GM19238 (cell line): ENCODE measurements around the gene NAT8L.

ENCODE experiments used
- DNase-seq: peaks from one replicate; pipeline ENCODE4 v3.0.0; 2011; ENCODE audit warnings: low spot score; ENCODE audit not compliant: insufficient read length

The NAT8L gene

DNA sequence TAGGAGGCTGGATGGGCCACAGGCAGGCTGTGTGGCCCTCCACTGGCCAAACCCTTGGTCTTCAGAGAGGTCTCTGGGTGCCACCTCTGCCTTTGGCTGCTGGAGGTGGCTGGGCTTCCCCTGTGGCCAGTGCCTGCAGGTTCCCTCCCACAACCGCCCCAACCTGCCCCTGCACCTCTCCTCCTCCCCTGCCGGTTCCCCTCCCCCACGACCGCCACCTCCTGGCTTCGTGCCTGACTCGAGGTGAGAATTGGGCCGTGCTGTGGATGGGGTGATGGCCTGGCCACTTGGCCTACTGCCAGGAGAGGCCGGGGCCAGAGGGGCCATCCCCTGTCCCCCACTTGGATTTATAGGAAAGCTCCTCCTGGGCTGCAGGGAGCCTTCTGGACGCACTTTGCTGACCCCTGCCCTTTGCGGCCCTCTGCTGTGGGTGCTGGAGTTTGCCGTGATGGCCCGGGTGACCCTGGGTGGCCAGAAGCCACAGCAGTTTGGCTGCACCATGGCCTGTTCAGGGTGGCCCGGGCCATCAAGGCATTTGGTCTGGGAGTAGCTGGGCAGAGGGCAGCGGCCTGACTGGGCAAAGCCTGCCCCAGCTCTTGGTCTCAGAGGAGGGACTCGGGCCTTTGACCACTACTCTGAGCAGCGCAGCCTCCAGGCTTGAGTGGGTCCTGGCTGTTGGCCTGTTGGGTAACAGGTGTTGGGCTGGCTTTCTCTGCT, 3.8 kb downstream of the NAT8L start:
- DNase-seq: no peak

DNA sequence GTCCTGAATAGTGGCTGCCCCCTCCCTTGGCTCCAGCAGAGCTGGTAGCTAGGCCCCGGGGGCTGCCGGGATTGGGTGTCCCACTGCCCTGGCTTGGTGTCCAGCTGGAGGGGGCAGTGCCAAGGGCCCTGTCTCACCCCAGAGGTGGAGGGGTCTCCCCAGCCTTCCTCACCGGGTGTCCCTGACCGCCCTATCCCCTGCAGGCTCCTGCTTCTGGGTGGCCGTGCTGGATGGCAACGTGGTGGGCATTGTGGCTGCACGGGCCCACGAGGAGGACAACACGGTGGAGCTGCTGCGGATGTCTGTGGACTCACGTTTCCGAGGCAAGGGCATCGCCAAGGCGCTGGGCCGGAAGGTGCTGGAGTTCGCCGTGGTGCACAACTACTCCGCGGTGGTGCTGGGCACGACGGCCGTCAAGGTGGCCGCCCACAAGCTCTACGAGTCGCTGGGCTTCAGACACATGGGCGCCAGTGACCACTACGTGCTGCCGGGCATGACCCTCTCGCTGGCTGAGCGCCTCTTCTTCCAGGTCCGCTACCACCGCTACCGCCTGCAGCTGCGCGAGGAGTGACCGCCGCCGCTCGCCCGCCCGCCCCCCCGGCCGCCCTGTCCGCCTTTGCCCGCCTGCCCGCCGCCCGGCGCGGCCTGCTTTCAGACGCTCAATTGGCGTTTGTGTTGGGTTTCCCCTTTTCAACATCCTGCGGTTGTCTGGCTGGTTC, 4.6 kb downstream of the NAT8L start:
- no peak for DNase-seq

DNA sequence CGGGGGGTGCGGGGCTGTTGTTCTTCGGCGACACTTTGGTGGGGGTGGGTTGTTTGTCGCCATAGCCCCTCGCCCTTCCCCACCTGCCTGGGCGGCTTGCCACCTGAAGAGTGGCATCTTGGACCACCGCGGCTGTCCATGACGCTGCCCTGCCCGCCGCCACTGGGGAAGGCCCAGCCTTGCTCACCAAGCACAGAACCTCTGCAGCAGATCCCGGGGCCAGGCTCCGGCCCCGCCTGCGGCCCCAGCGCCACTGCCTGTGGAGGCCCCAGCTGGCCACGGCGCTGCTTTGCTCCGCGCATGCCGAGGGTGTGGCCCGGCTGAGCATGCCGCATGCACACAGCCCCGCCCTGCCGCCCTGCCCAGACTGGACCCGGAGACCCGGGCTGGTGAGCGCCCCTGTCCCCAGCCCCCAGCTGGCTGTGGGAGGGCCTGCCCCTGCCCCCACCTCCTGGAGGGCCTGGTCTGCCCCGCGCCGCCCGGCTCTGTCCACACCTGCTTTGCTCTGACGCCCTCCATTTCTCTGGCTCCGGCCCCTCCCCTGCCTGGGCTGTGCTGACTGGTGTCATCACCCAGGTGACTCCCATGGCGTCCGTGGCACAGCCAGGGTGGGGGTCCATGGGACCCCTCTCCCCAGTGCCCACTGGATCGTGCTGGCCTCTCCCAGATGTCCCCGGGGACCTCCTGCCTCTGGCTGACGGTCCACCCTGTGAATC, 5.3 kb downstream of the NAT8L start:
- no peak for DNase-seq

DNA sequence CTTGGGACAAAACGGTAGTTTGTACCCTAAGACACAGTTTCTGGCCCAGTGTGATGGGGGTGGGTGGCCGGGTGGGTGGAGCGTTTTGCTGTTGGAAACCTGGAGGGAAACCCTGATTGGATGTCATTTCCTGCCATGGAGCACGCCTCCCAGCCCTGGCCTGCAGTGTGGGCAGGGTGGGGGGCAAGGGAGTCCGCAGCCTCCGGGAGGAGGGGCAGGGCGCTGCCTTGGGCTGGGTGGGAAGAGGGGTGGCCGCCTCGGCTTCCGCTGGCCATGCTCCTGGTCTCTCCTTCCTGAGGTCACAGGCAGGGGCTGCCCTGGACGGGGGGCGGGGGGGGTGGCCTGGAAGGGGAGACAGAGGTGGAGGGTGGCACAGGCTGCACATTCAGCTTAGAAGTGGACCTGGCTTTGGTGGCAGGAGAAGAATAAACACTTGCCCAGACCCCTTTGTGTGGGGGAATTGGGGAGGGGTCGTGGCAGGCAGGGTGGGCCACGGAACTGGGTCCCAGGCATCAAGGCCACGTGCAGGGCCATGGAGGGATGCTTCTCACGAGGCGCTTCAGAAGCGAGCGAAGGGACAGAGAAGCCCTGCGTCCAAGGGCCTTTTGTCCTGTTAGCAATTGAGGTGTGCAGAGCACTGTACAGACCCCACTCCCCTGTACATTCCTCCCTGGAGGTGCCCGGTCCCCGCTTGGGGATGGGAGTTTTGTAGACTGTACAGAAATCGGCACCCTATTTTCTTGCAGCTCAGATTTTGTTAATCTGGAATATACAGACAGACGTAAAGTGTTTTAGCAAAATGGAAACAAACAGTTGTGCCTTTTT, 6.2 kb downstream of the NAT8L start:
- DNase-seq: no peak

DNA sequence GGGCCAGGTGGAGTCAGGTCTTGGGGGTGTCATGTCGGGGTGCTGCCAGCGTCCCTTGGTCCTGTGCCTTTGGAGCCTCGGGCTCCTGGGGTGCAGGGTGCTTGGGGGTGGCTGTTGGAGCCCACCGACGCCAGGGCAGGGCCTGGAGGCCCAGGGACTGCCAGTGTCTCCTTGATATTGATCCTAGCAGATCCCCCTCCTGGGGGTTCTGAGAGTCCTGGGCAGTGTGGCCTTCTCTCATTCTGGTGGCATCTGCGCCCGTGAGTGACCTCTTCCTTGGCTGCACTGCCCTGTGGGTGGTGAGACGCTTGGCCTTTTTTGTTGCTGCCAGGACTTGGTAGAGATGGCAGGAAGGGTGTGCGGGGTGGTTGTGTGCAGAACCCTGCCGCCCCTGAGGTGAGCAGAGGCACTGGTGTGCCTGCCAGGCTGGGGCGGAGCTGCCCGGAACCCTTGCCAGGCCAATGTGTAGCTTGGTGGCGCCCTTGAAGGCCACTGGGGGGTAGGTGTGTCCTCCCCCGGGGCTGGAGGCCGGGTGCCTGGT, 7.0 kb downstream of the NAT8L start:
- no peak for DNase-seq

DNA sequence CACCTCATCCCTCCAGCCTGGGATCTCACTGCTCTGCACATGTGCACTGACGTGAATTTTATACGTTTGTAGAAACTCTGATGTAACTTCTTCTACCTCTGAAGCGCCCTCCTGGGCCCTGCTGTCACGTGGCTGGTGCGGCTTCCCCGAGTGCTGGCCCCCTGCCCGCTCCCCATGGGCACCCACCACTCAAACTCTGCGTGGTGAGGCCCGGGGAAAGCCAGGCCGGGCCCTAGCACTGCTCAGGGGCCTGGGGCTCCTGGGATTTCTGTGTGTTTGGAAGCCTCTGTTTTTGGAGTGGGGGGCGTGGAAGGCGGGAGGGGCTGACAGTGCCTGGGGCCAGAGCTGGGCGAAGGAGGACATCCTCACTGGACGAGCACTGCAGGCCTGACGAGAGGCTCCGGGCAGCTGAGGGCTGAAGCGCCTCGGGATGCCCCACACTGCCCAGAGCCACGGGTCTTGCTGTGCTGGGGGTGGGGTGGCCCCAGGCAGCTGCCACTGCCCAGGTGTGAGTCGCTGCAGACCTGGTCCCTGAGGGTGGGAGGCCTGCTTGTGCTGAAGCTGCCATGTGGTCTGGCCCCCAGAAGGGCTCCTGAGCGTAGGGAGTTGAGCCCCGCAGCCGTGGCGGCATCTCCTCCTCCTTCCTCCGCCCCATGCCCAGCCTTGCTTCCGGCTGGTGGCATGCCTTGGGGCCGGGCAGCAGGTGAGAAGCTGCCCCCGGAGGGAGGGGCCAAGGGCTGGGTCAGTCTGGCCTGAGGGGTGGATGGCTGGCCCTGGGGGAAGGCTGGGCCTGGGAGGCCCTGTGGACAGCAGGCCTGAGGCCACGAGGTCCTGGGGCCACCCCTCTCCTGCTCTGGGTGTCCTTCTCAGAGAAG, 7.7 kb downstream of the NAT8L start:
- DNase-seq: no peak

DNA sequence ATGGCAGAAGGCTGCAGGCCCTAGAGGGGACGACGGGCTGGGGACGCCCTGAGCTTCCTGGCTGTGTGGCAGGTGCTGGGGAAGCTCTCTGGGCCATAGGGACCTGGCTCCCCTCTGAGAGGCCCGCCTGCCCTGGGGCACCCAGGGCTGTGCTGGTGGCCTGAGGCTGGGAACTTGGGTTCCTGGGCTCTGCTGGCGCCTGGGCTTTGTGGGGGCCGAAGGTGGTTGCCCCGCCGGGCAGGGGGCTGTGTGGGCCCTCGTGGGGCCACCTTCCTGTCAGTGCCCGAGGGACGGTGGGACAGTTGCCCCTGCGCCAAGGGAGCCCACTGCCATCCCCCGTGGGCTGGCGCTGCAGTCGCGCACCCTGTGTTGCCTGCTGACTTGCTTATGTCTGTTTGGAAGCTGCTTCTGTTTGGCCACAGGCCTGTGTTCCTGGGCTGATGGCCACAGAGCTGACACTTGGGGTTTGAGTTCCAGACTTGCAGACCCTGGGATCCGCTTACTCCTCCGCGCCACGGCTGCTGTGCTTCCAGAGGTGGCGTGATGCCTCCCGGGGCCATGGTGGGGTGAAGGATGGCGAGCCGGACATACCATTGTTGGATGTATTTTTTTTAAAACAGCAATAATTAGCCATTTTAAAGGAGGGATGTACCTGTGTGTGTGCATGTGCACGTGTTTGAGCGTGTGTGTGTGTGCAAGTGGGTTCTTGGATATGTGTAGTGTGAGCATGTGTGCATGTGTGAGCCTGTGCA, 8.5 kb downstream of the NAT8L start:
- no peak for DNase-seq

DNA sequence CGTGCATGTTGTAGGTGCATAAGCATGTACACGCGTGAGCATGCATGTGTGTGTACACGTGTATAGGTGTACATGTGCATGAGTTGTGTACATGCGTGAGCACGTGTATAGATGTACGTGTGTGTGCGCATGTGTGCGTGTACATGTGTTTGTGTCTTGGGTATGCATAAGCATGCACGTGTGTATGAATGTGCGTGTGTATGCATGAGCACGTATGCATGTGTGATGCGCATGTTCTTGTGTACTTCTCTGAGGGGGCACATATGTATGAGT, 9.0 kb downstream of the NAT8L start:
- no peak for DNase-seq

DNA sequence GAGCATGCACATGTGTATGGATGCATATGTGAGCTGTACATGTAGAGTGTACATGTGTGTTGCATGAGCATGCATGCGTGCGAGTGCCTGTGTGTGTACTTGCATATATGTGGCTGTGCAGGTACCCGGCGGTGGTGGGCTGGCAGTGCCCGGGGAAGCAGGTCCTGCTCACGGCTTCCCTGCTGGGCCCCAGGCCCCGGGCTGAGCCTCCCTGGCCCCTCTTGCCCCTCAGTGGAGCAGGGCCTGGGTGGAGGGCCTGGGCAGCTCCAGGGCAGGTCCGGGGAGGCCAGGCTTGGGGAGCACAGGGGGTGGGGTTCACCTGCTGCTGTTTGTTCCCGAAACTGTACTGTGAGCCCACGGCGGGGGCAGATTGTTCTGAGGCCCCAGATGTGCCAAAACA, 9.4 kb downstream of the NAT8L start:
- no peak for DNase-seq

DNA sequence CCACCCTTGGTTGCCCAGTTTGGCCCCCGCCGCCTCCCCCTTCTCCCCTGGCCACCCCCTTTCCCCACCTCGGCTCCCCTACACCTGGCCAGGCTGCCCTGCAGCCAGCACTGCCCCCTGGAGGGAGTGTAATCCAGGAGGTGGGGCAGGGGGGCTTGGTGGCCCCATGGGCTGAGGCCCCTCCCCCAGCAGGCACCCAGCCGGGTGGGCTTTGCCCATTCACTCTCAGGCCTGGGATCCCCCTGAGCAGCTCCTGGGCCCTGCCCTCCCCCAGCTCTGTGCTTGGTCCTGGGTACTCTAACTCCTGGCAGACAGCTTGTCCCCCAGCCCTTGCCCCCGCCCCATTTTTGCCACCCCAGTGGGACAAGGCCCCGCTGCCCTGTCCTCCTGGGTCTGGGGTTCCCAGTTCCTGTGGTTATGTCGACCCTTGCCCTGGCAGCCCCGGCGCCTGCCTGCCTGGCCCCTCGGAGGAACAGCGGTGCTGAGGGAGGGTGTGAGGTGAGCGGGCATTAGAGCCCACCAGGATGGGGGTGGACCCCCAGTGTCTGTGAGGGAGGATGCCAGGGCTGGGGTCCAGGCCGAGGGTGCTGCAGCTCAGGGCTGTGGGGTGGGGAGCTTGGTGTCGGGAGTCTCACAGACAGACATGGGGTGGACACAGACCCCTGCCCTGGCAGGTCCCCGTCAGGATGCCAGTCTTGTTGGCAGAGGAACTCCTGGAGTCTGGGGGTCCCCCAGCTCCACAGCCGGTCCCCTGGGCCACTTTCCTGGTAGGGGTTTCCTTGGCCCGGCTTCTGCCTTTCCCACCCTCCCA, 10.2 kb downstream of the NAT8L start:
- no peak for DNase-seq

DNA sequence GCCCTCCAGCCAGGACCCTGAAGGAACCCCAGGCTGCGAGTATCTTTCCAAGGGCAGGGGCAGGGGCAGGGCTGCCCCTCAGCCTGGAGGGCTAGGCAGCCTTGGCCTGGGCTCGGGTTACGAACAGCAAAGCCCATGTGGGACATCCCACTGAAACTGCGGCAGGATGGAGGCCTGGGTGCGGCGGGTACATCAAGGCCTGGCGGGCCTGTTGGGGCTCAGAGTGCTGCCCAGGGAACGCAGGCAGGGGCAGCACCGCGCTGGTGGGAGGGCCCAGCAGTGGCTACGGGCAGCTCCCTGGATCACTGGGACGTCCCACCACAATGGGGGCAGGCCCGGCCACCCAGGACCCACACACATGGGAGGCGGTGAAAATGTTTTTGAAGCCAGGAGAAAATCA, 10.9 kb downstream of the NAT8L start:
- DNase-seq: no peak

DNA sequence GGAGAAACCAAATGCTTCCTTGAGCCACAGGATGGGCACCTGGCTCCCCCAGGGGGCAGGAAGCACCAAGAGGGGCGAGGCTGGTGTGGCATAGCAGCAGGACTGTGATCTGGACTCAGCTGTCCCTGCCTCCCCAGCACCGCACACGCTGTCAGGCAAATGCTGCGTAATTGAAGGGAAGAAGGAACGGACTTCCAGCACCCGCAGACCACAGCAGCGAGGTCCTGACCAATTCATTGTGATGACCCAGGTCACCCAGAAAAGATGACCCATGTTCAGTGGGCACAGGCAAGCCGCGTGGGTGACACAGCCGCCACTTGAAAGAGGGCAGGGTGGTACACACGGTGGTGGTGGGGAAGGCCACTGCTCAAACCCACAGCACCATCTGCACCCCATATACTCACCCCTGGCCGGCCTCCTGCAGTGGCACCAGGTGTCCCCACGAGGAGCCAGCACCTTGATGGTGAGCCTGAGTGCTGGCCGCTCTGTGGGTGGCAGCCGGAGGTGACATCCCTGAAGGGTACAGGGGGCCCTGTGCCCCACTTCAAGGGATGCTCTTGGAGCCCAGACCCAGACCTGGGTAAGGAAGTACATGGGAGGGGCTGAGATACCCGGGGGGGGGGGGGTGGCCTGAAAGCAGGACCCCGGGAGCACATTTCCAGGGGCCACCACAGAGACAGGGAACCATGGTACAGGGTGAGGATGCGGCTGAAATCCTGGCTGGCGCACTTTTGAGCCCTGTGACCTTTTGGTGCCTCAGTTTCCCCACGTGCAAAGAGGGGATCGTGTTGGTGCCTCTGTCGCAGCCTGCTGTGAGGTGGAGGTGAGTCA, 11.5 kb downstream of the NAT8L start:
- no peak for DNase-seq

DNA sequence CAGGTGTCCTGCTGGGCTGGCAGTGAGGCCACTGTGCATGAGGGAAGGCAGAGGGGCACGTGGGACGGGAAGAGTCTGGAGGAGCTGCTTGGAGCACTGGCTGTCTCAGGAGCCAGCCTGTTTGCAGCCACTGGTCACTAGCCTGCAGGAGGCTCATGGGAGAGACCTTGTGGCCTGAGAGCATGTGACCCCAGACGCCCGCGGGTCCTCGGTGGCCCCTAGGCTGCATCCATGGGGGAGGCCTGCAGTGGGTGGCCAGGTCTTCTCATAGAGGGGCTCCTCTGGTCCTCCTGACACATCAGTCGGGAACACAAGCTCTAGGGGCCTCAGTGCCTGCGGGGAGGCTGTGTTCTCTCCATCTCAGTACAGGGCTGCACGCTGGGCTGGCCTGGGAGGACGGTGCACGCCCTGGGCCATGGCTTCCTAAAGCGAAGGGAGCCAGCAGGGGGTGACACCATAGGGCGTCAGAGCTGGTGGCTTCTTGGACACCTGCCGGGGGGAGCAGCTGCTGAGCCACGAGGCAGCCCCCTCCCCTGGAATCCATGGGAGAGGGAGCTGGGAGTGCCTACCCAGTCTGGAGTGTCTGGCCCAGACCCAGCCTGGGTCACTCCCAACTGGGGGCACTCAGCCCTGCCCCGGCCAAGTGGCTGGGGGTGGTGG, 12.3 kb downstream of the NAT8L start:
- DNase-seq: no peak

DNA sequence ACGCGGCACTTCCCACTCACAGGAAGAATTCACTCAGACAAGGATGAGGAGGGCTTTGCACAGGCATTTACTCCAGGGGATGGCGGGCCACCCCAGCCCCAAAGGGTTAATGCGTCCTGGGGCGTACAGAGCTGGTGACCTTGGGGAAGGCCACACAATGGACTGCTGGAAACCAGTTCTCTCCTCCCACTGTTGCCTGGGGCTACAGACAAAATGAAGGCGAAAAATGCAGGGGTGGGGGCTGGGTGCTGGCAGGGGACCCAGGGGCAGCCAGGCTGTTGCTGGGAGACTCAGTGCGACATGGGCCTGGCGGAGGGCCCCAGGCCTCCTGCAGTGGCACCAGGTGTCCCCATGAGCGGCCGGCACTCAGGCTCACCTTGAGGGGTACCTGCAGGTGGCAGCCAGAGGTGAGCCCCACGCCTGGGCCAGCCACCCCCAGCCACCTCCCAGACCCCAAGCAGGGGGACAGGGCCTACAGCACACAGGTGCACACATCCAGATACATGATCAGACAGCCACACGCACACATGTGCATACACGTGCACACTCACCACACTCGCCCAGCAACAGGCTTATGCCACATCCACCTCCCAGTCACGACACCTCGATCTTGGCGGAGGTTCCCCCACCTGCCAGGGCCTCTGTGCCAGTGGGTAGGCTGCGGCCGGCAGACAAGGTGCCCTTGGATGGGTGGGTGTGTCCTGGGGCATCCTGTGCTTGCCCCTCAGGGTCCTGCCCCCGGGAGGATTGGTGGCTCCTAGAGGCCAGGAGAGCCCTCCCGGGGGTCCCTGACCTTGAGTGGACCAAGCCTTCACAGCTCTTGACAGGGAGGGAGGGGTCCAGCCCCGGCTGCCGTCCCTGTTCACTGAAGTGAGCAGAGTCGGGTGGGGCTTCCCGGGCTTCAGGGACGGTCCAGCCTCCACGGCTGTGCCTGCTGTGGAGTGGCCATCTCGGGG, 13.1 kb downstream of the NAT8L start:
- DNase-seq: no peak

DNA sequence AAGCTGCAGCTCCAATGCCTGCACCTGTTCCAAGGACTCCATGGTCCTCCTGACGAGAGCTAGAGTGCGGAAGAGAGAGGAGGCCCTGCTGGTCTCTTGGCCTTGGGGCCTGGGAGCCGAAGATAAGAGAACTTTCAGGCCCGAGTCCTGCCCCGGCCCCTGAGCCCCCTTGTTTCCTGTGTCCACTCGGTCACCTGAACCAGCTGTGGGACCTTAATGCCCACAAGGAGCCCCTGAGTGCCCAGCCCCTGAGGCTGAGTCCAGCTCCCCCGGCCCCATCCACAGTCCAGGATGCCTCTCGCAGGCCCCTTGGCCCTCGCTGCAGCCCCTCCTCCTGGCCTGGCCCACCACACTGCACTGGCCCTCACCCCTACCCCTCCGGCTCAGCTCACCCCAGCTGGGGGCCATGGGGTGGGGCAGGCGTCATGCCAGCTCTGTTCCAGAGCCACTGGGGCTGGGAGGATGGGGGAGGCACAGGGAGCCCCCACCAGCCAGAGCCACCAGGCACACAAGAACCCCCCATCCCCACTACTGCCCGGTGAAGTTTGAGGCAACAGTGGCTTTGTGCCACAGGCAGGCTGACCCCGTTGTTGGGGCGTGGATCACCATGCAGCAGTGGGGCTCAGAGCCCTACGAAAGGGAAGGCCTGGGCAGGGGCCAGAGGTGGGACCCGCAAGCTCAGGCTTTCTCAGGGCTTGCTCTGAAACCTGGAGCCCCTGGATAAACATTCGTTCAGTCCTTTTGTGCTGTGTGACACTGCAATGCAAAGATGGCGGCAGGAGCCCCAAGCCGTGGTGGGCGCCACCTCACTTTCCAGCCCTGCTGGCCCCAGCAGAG, 14.1 kb downstream of the NAT8L start:
- DNase-seq: no peak
